HFFc6 (cell line): ENCODE data around the gene CDC42EP4. TPM values are rescaled to one million over a fixed set of nuclear protein-coding genes. Genes with fewer than 3 reads are reported as not detected.
"Not testable (repeated sequence)": the region's sequence is repeated elsewhere in the genome, so short reads cannot be mapped to it uniquely, and the experiment has no call there.

Experiments used
- DNase-seq: peaks from one replicate; pipeline ENCODE4 v3.0.0-alpha.2; 2018
- H3K27ac Mint-ChIP-seq: 2 replicates; pipeline ENCODE4 v1.8.0; 2020; ENCODE audit warnings: mild to moderate bottlenecking, mixed read lengths
- H3K27me3 Mint-ChIP-seq: 2 replicates; pipeline ENCODE4 v1.8.0; 2021; ENCODE audit warnings: mild to moderate bottlenecking, moderate library complexity, mixed read lengths; ENCODE audit not compliant: insufficient read depth
- H3K36me3 Mint-ChIP-seq: 2 replicates; pipeline ENCODE4 v1.8.0; 2021; ENCODE audit warnings: low read depth, mixed read lengths
- H3K4me1 Mint-ChIP-seq: 2 replicates; pipeline ENCODE4 v1.8.0; 2020; ENCODE audit warnings: low read depth, mixed read lengths
- H3K4me3 Mint-ChIP-seq: 2 replicates; pipeline ENCODE4 v1.8.0; 2020; ENCODE audit warnings: mild to moderate bottlenecking, moderate library complexity, mixed read lengths
- H3K9me3 Mint-ChIP-seq: 2 replicates; pipeline ENCODE4 v1.8.0; 2020; ENCODE audit warnings: mild to moderate bottlenecking, mixed read lengths
- CTCF ChIP-seq: fragments of 200-600 bp; sonication (generic); IDR thresholded peaks from 2 replicates; pipeline ENCODE4 v1.5.0; 2021; ENCODE audit warnings: antibody characterized with exemption, mild to moderate bottlenecking
- total RNA-seq, 6 experiments: library from RNA; stranded (reverse); fragmentation: NEBNext Ultra II Directional; extraction: Animal tissue kit (Norgen Biotek cat#: 25700); gene quantifications; 2 replicates in 1 of 6; 3 replicates in 5 of 6; pipeline ENCODE4 v1.2.3, GENCODE V29; 2021

CDC42EP4 gene
- total RNA-seq, 6 experiments from 2014 or later = 18.1 to 27.8 (median 25.9) TPM

- H3K9me3 Mint-ChIP-seq = no peaks in the 10 kb centered on the region
- peak overlapping the region; percentile 96 for H3K4me3 Mint-ChIP-seq
- peaks cover 11% of the 10 kb centered on the region for H3K27me3 Mint-ChIP-seq
- peak overlapping the region; percentile 91 for H3K27ac Mint-ChIP-seq
- no peaks in the 10 kb centered on the region for H3K36me3 Mint-ChIP-seq
- no peak for TF ChIP-seq CTCF
- DNase-seq = no peak
- peaks cover 40% of the 10 kb centered on the region for H3K4me1 Mint-ChIP-seq
Observed at GRCh38 chr17:73311428-73311780, 397 bp downstream of the CDC42EP4 start.

GRCh38 chr17:73309727-73310596 lies 1.8 kb downstream of the CDC42EP4 start:
- no peak for DNase-seq
- H3K4me3 Mint-ChIP-seq = peak overlapping the region; percentile 96

GRCh38 chr17:73308959-73309358 lies 2.8 kb downstream of the CDC42EP4 start:
- H3K27me3 Mint-ChIP-seq, DNase-seq, H3K9me3 Mint-ChIP-seq, H3K36me3 Mint-ChIP-seq: not testable (repeated sequence)
- Mint-ChIP-seq H3K4me3 (peak overlapping the region; percentile 85; the same call in 1 of the 2 replicates), H3K27ac (peak overlapping the region; percentile 95; the same call in 1 of the 2 replicates), H3K4me1 (peaks cover 65% of the 10 kb centered on the region)

More at GRCh38 chr17:73309727-73310596, 1.8 kb downstream of the CDC42EP4 start:
- Mint-ChIP-seq H3K4me1 (peaks cover 55% of the 10 kb centered on the region), H3K27ac (peak overlapping the region; percentile 97), H3K27me3 (peaks cover 7% of the 10 kb centered on the region), H3K9me3 (no peaks in the 10 kb centered on the region), H3K36me3 (no peaks in the 10 kb centered on the region)
- TF ChIP-seq CTCF = no peak

- peak; percentile 92 for DNase-seq
- Mint-ChIP-seq H3K4me3 (peak overlapping the region; percentile 85), H3K36me3 (no peaks in the 10 kb centered on the region), H3K4me1 (peaks cover 72% of the 10 kb centered on the region), H3K9me3 (no peaks in the 10 kb centered on the region), H3K27ac (peak overlapping the region; percentile 95), H3K27me3 (peaks cover 4% of the 10 kb centered on the region)
- no peak; the same call in 1 of the 2 replicates for TF ChIP-seq CTCF
Observed at GRCh38 chr17:73308017-73308823, 3.6 kb downstream of the CDC42EP4 start.

- peak overlapping the region; percentile 95; the same call in 1 of the 2 replicates for H3K27ac Mint-ChIP-seq
- no peaks in the 10 kb centered on the region for H3K36me3 Mint-ChIP-seq
- no peak for DNase-seq
- H3K4me3 Mint-ChIP-seq = no peak overlapping the region; the same call in 1 of the 2 replicates
- no peak for TF ChIP-seq CTCF
- H3K4me1 Mint-ChIP-seq = peaks cover 70% of the 10 kb centered on the region
- H3K9me3 Mint-ChIP-seq = no peaks in the 10 kb centered on the region
- peaks cover 4% of the 10 kb centered on the region for H3K27me3 Mint-ChIP-seq
Observed at GRCh38 chr17:73307130-73307529, 4.7 kb downstream of the CDC42EP4 start.
